Measurements from ENCODE around the gene DOCK2.

DOCK2 gene

GRCh38 chr5:169706071-169706470 is 69.0 kb downstream of the DOCK2 start:
- Histone ChIP-seq H3K4me3 (ENCODE audit: low read depth in 1 of 2, low read length in 2 of 2) (no peak overlapping the region), H3K79me2 (ENCODE audit: insufficient read depth, low read length) (no peaks in the 10 kb centered on the region), H3K27me3 (ENCODE audit: insufficient read depth, low read length, poor library complexity) (no peaks in the 10 kb centered on the region), H3K9me3 (ENCODE audit: insufficient read depth, low read length, severe bottlenecking) (no peaks in the 10 kb centered on the region), H2AFZ (ENCODE audit: low read depth, low read length) (no peak overlapping the region), H3K27ac (ENCODE audit: low read length) (no peak overlapping the region), H3K36me3 (ENCODE audit: insufficient read depth, low read length) (peaks cover 97% of the 10 kb centered on the region), H3K4me1 (ENCODE audit: insufficient read depth, low read length) (no peaks in the 10 kb centered on the region), H3K4me2 (ENCODE audit: insufficient read depth, low read length) (no peak overlapping the region), H3K9ac (ENCODE audit: low read depth, low read length) (no peak overlapping the region), H4K20me1 (ENCODE audit: insufficient read depth, low read length) (no peaks in the 10 kb centered on the region)
- no peak for DNase-seq
- TF ChIP-seq, protein P1, sequence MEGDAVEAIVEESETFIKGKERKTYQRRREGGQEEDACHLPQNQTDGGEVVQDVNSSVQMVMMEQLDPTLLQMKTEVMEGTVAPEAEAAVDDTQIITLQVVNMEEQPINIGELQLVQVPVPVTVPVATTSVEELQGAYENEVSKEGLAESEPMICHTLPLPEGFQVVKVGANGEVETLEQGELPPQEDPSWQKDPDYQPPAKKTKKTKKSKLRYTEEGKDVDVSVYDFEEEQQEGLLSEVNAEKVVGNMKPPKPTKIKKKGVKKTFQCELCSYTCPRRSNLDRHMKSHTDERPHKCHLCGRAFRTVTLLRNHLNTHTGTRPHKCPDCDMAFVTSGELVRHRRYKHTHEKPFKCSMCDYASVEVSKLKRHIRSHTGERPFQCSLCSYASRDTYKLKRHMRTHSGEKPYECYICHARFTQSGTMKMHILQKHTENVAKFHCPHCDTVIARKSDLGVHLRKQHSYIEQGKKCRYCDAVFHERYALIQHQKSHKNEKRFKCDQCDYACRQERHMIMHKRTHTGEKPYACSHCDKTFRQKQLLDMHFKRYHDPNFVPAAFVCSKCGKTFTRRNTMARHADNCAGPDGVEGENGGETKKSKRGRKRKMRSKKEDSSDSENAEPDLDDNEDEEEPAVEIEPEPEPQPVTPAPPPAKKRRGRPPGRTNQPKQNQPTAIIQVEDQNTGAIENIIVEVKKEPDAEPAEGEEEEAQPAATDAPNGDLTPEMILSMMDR (IDR thresholded peaks at IDR 0.05; ENCODE audit: borderline replicate concordance, extremely low read depth, low read length, poor library complexity, severe bottlenecking): no peak
- TF ChIP-seq EZH2 (IDR thresholded peaks at IDR 0.05; ENCODE audit: borderline replicate concordance, low read depth, low read length, severe bottlenecking): no peak
- ATAC-seq (ENCODE audit: insufficient read depth, low read depth): no peak

- H2AFZ ChIP-seq (ENCODE audit: low read depth, low read length): no peak overlapping the region
- no peaks in the 10 kb centered on the region for H3K4me1 ChIP-seq (ENCODE audit: insufficient read depth, low read length)
- H3K27ac ChIP-seq (ENCODE audit: low read length): no peak overlapping the region
- no peak overlapping the region for H3K4me3 ChIP-seq (ENCODE audit: low read depth in 1 of 2, low read length in 2 of 2)
- DNase-seq (no peak), ATAC-seq (ENCODE audit: insufficient read depth, low read depth) (no peak)
- no peaks in the 10 kb centered on the region for H3K27me3 ChIP-seq (ENCODE audit: insufficient read depth, low read length, poor library complexity)
- no peaks in the 10 kb centered on the region for H3K9me3 ChIP-seq (ENCODE audit: insufficient read depth, low read length, severe bottlenecking)
- no peak overlapping the region for H3K9ac ChIP-seq (ENCODE audit: low read depth, low read length)
- TF ChIP-seq EZH2 (IDR thresholded peaks at IDR 0.05; ENCODE audit: borderline replicate concordance, low read depth, low read length, severe bottlenecking): no peak
- TF ChIP-seq, protein P1 (IDR thresholded peaks at IDR 0.05; ENCODE audit: borderline replicate concordance, extremely low read depth, low read length, poor library complexity, severe bottlenecking): no peak
- no peaks in the 10 kb centered on the region for H4K20me1 ChIP-seq (ENCODE audit: insufficient read depth, low read length)
- peaks cover 97% of the 10 kb centered on the region for H3K36me3 ChIP-seq (ENCODE audit: insufficient read depth, low read length)
- no peaks in the 10 kb centered on the region for H3K79me2 ChIP-seq (ENCODE audit: insufficient read depth, low read length)
- H3K4me2 ChIP-seq (ENCODE audit: insufficient read depth, low read length): no peak overlapping the region
These were observed 69.8 kb downstream of the DOCK2 start for GRCh38 chr5:169706758-169707450.

DNA sequence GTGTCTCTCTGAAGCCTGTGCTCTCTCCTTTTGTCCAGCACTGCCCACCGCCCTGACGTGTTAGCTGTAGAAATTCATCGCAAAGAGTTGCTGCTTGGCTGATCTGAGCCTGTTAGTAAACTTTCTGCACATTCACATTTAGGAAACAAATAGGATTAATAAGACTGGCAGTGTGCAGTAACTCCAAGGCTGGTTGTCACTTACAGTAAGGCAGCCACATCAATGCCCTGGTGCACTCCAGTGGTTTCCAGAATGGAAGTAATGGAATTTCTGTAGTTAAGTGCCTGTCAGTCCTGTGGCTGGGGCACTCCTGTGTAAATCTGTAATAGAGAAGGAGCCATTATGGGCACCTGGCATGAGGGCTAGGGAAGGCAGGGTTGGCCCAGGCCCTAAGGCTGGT is 70.6 kb downstream of the DOCK2 start:
- peaks cover 97% of the 10 kb centered on the region for H3K36me3 ChIP-seq (ENCODE audit: insufficient read depth, low read length)
- no peaks in the 10 kb centered on the region for H4K20me1 ChIP-seq (ENCODE audit: insufficient read depth, low read length)
- no peaks in the 10 kb centered on the region for H3K27me3 ChIP-seq (ENCODE audit: insufficient read depth, low read length, poor library complexity)
- no peak overlapping the region for H3K4me2 ChIP-seq (ENCODE audit: insufficient read depth, low read length)
- no peak overlapping the region for H3K4me3 ChIP-seq (ENCODE audit: low read depth in 1 of 2, low read length in 2 of 2)
- ATAC-seq (ENCODE audit: insufficient read depth, low read depth) (no peak; the same call in 2 of the 3 replicates), DNase-seq (no peak)
- no peak overlapping the region for H3K27ac ChIP-seq (ENCODE audit: low read length)
- TF ChIP-seq, protein P1 (IDR thresholded peaks at IDR 0.05; ENCODE audit: borderline replicate concordance, extremely low read depth, low read length, poor library complexity, severe bottlenecking): no peak
- TF ChIP-seq EZH2 (IDR thresholded peaks at IDR 0.05; ENCODE audit: borderline replicate concordance, low read depth, low read length, severe bottlenecking): no peak
- no peaks in the 10 kb centered on the region for H3K4me1 ChIP-seq (ENCODE audit: insufficient read depth, low read length)
- H3K9me3 ChIP-seq (ENCODE audit: insufficient read depth, low read length, severe bottlenecking): no peaks in the 10 kb centered on the region
- H3K9ac ChIP-seq (ENCODE audit: low read depth, low read length): no peak overlapping the region
- H3K79me2 ChIP-seq (ENCODE audit: insufficient read depth, low read length): no peaks in the 10 kb centered on the region
- H2AFZ ChIP-seq (ENCODE audit: low read depth, low read length): no peak overlapping the region
